ENCODE results near the gene S1PR4. TPM values are rescaled to one million over a fixed set of nuclear protein-coding genes. Genes with fewer than 3 reads are reported as not detected.

The S1PR4 gene
- total and polyA plus RNA-seq, 2 of the 8 experiments (the other 6 are each of a cell fraction or from before 2014, with no cell fraction given): not detected

DNA sequence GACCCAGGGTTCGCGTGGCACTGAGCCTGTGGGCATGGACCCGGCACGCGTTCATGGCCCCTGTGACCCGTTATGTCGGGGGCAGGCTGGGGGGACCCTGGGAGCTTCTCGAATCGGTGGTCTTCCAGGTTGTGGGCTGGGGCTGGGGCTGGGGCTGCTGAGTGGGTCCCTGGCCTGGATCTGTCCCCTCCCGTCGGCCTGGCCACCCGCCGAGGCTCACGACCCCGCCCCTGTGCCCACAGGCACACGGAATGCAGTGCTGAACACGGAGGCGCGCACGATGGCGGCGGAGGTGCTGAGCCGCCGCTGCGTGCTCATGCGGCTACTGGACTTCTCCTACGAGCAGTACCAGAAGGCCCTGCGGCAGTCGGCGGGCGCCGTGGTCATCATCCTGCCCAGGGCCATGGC lies 13.7 kb downstream of the S1PR4 start:
- Histone ChIP-seq H3K4ac (replicated peaks; ENCODE audit: insufficient read length, low read depth, low read length) (no peak overlapping the region), H2BK5ac (ENCODE audit: low read depth, low read length) (no peak overlapping the region), H3K4me3 (ENCODE audit: extremely low read depth in 1 of 4, insufficient read depth in 2 of 4, low read depth in 3 of 4, low read length in 4 of 4) (no peak overlapping the region), H3K79me2 (ENCODE audit: control insufficient read depth in 1 of 2, insufficient read depth in 2 of 2, low read length in 2 of 2) (peaks cover under 1 to 53% of the 10 kb centered on the region in 2 experiments; a peak in 3 of 4 replicates), H2BK15ac (ENCODE audit: low read length) (no peak overlapping the region), H3K4me2 (ENCODE audit: insufficient read depth in 1 of 2, low read depth in 2 of 2, low read length in 2 of 2) (no peak overlapping the region), H2AFZ (ENCODE audit: low read length) (no peak overlapping the region), H3K9me3 (ENCODE audit: insufficient read depth in 2 of 2, low read depth in 1 of 2, low read length in 1 of 2) (no peaks in the 10 kb centered on the region), H2BK20ac (ENCODE audit: low read length) (no peak overlapping the region), H3K36me3 (ENCODE audit: control insufficient read depth in 2 of 4, insufficient read depth in 4 of 4, low read length in 3 of 4) (peaks cover 0 to 9% (median 6%) of the 10 kb centered on the region in 4 experiments; a peak in 3 of 8 replicates), H4K91ac (replicated peaks; ENCODE audit: insufficient read length, low read length) (no peak overlapping the region), H3K14ac (ENCODE audit: insufficient read length) (no peak overlapping the region), H4K20me1 (replicated peaks in 1 of 2; ENCODE audit: control insufficient read depth in 1 of 2, insufficient read depth in 2 of 2, low read length in 2 of 2) (peaks cover 27 to 40% of the 10 kb centered on the region in 2 experiments), H3K4me1 (replicated peaks in 1 of 4; ENCODE audit: control insufficient read depth in 3 of 4, insufficient read depth in 4 of 4, low read length in 3 of 4) (peaks cover 0 to 8% (median 4%) of the 10 kb centered on the region in 4 experiments; a peak in 6 of 7 replicates), H3K18ac (ENCODE audit: extremely low read depth, low read length) (no peak overlapping the region), H2AK5ac (ENCODE audit: low read depth, low read length) (no peak overlapping the region), H4K5ac (ENCODE audit: insufficient read length, low read depth, low read length) (no peak overlapping the region), H3K27ac (ENCODE audit: low read depth, low read length) (no peak overlapping the region), H4K8ac (ENCODE audit: extremely low read depth, insufficient read depth, low read length) (no peak overlapping the region), H2BK12ac (ENCODE audit: low read depth, low read length) (no peak overlapping the region), H3K23me2 (ENCODE audit: low read depth, low read length) (no peaks in the 10 kb centered on the region), H3K23ac (ENCODE audit: insufficient read length) (no peak overlapping the region), H3K79me1 (ENCODE audit: low read depth, low read length) (peaks cover 31% of the 10 kb centered on the region), H3K56ac (replicated peaks; ENCODE audit: insufficient read length, low read depth, low read length) (no peak overlapping the region), H3K27me3 (replicated peaks in 1 of 4; ENCODE audit: control insufficient read depth in 3 of 4, extremely low read depth in 1 of 4, insufficient read depth in 3 of 4, low read length in 3 of 4) (no peaks in the 10 kb centered on the region), H3K9ac (replicated peaks in 1 of 4; ENCODE audit: extremely low read depth in 1 of 4, low read depth in 3 of 4, low read length in 3 of 4) (no peak overlapping the region), H2BK120ac (replicated peaks; ENCODE audit: low read depth, low read length) (no peak overlapping the region)
- ChIA-PET CTCF (ENCODE audit: partially characterized antibody) (interaction anchor here (2.6 kb wide), 1 partner anchor 15 kb away, joined by 5 read pairs; no protein-coding TSS in a partner anchor), POLR2A (ENCODE audit: partially characterized antibody) (no interaction called here)
- FAIRE-seq: no peak
- DNase-seq (ENCODE audit: low read depth in 1 of 2, low spot score in 2 of 2): no peak
- 96% methylated on average over 29 of the region's 32 CpGs; no CpG with 5 or more reads in 1 of the 2 experiments for WGBS, 2 experiments (ENCODE audit: extremely low coverage in 1 of 2, insufficient coverage in 1 of 2, insufficient read length in 1 of 2, insufficient replicate concordance in 2 of 2, low coverage in 1 of 2, low lambda C conversion rate in 2 of 2, missing lambda C conversion rate in 1 of 2)
- no peak for TF ChIP-seq CBX5 (IDR thresholded peaks at IDR 0.05; ENCODE audit: low read depth, low read length)
- no peak for TF ChIP-seq RFX5 (IDR thresholded peaks at IDR 0.05; ENCODE audit: borderline replicate concordance, low read depth, low read length)
- no peak for TF ChIP-seq TEAD4 (IDR thresholded peaks at IDR 0.05; ENCODE audit: low read depth, low read length)
- TF ChIP-seq TAF7 (optimal IDR thresholded peaks at IDR 0.05; ENCODE audit: borderline replicate concordance, low read depth, low read length): no peak
- no peak for TF ChIP-seq TBP (IDR thresholded peaks at IDR 0.05; ENCODE audit: low read depth, low read length)
